MM.1S (cell line): ENCODE measurements around the gene SERPINB6.
"Not testable (repeated sequence)": the region's sequence is repeated elsewhere in the genome, so short reads cannot be mapped to it uniquely, and the experiment has no call there.

ENCODE experiments used
- CTCF ChIP-seq: fragments of 300-600 bp; sonication (generic); IDR thresholded peaks from 2 replicates; pipeline ENCODE4 v1.5.1; 2016; ENCODE audit warnings: antibody characterized with exemption, low read length, mixed read lengths
- EZH2 ChIP-seq: fragments of 300-600 bp; sonication (generic); optimal IDR thresholded peaks from 2 replicates; pipeline ENCODE3; 2017; ENCODE audit warnings: low read depth, mild to moderate bottlenecking, antibody characterized with exemption, low read length, mixed read lengths
- EZH2phosphoT487 ChIP-seq: fragments of 300-600 bp; sonication (generic); IDR thresholded peaks from 2 replicates; pipeline ENCODE4 v1.6.1; 2018; ENCODE audit warnings: antibody characterized with exemption, low read length

DNA sequence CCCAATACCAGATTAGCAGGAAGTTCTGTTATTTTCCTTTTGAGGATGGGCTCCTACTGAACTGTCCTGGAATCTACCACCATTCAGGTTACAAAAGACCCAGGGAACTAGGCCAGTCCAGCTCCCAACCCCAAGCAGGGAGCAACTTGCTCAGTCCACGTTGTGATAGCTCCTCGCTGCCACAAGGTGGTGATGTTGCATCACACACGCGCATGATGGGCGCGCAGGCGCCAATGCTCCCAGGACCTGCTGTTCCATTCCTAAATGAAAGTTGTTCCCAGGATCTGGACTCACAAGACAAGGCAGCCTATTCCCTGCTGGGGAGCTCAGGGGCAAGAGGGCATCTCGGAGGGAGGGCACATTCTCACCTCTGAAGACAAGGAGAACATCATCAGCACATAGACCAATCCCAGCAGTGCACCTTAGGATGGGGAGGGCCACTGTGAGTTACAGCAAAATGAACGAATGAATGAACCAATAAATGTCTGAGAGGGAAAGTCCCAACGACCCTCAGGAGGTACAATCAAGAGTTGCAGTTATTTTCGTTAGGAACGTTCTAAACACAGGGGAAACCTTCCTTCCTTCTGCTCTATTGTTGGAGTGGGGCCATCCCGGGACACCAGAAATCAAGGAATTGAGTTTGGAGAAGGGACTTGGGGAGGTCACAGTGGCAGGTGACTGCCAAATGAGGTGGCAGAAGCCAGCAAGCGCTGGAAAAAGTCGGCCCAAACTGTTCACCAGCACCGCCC is 27.1 kb upstream of the SERPINB6 start:
- TF ChIP-seq CTCF: peak; percentile 43
- TF ChIP-seq EZH2, EZH2phosphoT487: not testable (repeated sequence)
